HG03066 (cell line): ENCODE data around the gene STEAP1B.

Experiments
- ATAC-seq: cut with Tn5 transposase; IDR thresholded peaks from one replicate; pipeline ENCODE4 v1.9.1; 2021; ENCODE audit warnings: low read depth; ENCODE audit not compliant: unreplicated experiment

STEAP1B gene

GRCh38 chr7:22406715-22407114, 93.3 kb downstream of the STEAP1B start:
- ATAC-seq = no peak

GRCh38 chr7:22404421-22405023, 95.5 kb downstream of the STEAP1B start:
- no peak for ATAC-seq

- ATAC-seq = no peak
Observed at GRCh38 chr7:22403344-22403743, 96.6 kb downstream of the STEAP1B start.

GRCh38 chr7:22402250-22402649, 97.7 kb downstream of the STEAP1B start:
- peak; percentile 42 for ATAC-seq

- no peak for ATAC-seq
Observed at GRCh38 chr7:22400936-22401553, 98.9 kb downstream of the STEAP1B start.

- ATAC-seq = no peak
Observed at GRCh38 chr7:22400150-22400814, 99.7 kb downstream of the STEAP1B start.

- ATAC-seq = no peak
Observed at GRCh38 chr7:22399546-22399945, 100.4 kb downstream of the STEAP1B start.

GRCh38 chr7:22399091-22399490, 100.9 kb downstream of the STEAP1B start:
- ATAC-seq = no peak

- no peak for ATAC-seq
Observed at GRCh38 chr7:22397981-22398380, 102.0 kb downstream of the STEAP1B start.

- ATAC-seq = no peak
Observed at GRCh38 chr7:22395222-22395621, 104.8 kb downstream of the STEAP1B start.

- no peak for ATAC-seq
Observed at GRCh38 chr7:22394739-22395138, 105.2 kb downstream of the STEAP1B start.

- ATAC-seq = no peak
Observed at GRCh38 chr7:22393913-22394729, 105.9 kb downstream of the STEAP1B start.

- ATAC-seq = no peak
Observed at GRCh38 chr7:22390516-22390915, 109.5 kb downstream of the STEAP1B start.

GRCh38 chr7:22389892-22390291, 110.1 kb downstream of the STEAP1B start:
- no peak for ATAC-seq

- no peak for ATAC-seq
Observed at GRCh38 chr7:22387583-22387982, 112.4 kb downstream of the STEAP1B start.

- peak; percentile 52 for ATAC-seq
Observed at GRCh38 chr7:22386865-22387264, 113.1 kb downstream of the STEAP1B start.

GRCh38 chr7:22386206-22386858, 113.7 kb downstream of the STEAP1B start:
- ATAC-seq = peak; percentile 57

- no peak for ATAC-seq
Observed at GRCh38 chr7:22385326-22385725, 114.7 kb downstream of the STEAP1B start.

- no peak for ATAC-seq
Observed at GRCh38 chr7:22380333-22380732, 119.7 kb downstream of the STEAP1B start.

- ATAC-seq = no peak
Observed at GRCh38 chr7:22378199-22378980, 121.6 kb downstream of the STEAP1B start.
